ENCODE measurements around the gene GPBP1L1. TPM values are rescaled to one million over a fixed set of nuclear protein-coding genes. Genes with fewer than 3 reads are reported as not detected.
A peak's percentile ranks its signal among the peaks of the same experiment; 100 is the strongest.

Gene GPBP1L1
- total and polyA plus RNA-seq, 2 of the 13 experiments (the other 11 are each of a cell fraction or from before 2014, with no cell fraction given): 45.9 to 86.1 TPM

- TF ChIP-seq ZNF329 (CRISPR knock-in tag; IDR thresholded peaks at IDR 0.05; ENCODE audit: low read depth) (no peak), ZNF670 (CRISPR knock-in tag; IDR thresholded peaks at IDR 0.05; ENCODE audit: borderline replicate concordance) (peak; percentile 34; the same call in 1 of the 2 replicates), RFXAP (CRISPR knock-in tag; IDR thresholded peaks at IDR 0.05; ENCODE audit: borderline replicate concordance) (peak; percentile 19; the same call in 1 of the 2 replicates), CREB1 (IDR thresholded peaks at IDR 0.05) (peak; percentile 83), CREB1 (CRISPR knock-in tag; IDR thresholded peaks at IDR 0.05) (peak; percentile 97), FOXK1 (CRISPR knock-in tag; IDR thresholded peaks at IDR 0.05; ENCODE audit: borderline replicate concordance, low read depth) (peak; percentile 49; the same call in 1 of the 2 replicates), KLF11 (CRISPR knock-in tag; IDR thresholded peaks at IDR 0.05) (0 out of 2 replicates have a peak, but pooled peaks have one; percentile 23), DR1 (CRISPR knock-in tag; IDR thresholded peaks at IDR 0.05) (peak; percentile 98), YEATS2 (CRISPR knock-in tag; IDR thresholded peaks at IDR 0.05; ENCODE audit: borderline replicate concordance) (peak; percentile 53), NFYC (CRISPR knock-in tag; IDR thresholded peaks at IDR 0.05) (peak; percentile 78), CSRNP1 (CRISPR knock-in tag; IDR thresholded peaks at IDR 0.05) (no peak), NONO (IDR thresholded peaks at IDR 0.05) (no peak), NONO (CRISPR knock-in tag; conservative IDR thresholded peaks at IDR 0.05) (peak; percentile 86), POLR2G (IDR thresholded peaks at IDR 0.05; ENCODE audit: low read depth, low read length) (peak; percentile 95), CENPX (CRISPR knock-in tag; IDR thresholded peaks at IDR 0.05) (no peak), IRF1 (CRISPR knock-in tag; IDR thresholded peaks at IDR 0.05; ENCODE audit: low read depth) (0 out of 2 replicates have a peak, but pooled peaks have one; percentile 25), MED13 (CRISPR knock-in tag; IDR thresholded peaks at IDR 0.05) (no peak; the same call in 1 of the 2 replicates), ZNF430 (CRISPR knock-in tag; IDR thresholded peaks at IDR 0.05) (peak; percentile 50; the same call in 1 of the 2 replicates)
- TF ChIP-seq, protein P1, sequence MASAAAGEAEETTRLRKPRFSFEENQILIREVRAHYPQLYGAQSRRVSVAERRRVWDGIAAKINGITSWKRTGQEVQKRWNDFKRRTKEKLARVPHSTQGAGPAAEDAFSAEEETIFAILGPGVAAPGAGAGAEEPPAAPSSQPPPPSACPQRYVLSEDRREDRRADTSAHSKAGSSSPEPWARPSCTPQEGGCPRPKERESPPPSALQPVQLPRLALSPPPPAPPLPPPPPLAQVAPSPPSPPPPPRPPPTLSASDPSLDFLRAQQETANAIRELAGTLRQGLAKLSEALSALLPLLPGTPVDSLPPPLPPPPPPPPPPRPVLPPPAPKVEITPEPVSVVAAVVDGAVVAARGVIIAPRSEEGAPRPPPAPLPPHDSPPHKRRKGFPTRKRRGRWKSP (CRISPR knock-in tag; IDR thresholded peaks at IDR 0.05): 0 out of 2 replicates have a peak, but pooled peaks have one; percentile 6
- TF ChIP-seq, protein P2, sequence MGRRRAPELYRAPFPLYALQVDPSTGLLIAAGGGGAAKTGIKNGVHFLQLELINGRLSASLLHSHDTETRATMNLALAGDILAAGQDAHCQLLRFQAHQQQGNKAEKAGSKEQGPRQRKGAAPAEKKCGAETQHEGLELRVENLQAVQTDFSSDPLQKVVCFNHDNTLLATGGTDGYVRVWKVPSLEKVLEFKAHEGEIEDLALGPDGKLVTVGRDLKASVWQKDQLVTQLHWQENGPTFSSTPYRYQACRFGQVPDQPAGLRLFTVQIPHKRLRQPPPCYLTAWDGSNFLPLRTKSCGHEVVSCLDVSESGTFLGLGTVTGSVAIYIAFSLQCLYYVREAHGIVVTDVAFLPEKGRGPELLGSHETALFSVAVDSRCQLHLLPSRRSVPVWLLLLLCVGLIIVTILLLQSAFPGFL (CRISPR knock-in tag; IDR thresholded peaks at IDR 0.05): no peak
- TF ChIP-seq, protein P3, sequence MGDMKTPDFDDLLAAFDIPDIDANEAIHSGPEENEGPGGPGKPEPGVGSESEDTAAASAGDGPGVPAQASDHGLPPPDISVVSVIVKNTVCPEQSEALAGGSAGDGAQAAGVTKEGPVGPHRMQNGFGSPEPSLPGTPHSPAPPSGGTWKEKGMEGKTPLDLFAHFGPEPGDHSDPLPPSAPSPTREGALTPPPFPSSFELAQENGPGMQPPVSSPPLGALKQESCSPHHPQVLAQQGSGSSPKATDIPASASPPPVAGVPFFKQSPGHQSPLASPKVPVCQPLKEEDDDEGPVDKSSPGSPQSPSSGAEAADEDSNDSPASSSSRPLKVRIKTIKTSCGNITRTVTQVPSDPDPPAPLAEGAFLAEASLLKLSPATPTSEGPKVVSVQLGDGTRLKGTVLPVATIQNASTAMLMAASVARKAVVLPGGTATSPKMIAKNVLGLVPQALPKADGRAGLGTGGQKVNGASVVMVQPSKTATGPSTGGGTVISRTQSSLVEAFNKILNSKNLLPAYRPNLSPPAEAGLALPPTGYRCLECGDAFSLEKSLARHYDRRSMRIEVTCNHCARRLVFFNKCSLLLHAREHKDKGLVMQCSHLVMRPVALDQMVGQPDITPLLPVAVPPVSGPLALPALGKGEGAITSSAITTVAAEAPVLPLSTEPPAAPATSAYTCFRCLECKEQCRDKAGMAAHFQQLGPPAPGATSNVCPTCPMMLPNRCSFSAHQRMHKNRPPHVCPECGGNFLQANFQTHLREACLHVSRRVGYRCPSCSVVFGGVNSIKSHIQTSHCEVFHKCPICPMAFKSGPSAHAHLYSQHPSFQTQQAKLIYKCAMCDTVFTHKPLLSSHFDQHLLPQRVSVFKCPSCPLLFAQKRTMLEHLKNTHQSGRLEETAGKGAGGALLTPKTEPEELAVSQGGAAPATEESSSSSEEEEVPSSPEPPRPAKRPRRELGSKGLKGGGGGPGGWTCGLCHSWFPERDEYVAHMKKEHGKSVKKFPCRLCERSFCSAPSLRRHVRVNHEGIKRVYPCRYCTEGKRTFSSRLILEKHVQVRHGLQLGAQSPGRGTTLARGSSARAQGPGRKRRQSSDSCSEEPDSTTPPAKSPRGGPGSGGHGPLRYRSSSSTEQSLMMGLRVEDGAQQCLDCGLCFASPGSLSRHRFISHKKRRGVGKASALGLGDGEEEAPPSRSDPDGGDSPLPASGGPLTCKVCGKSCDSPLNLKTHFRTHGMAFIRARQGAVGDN (CRISPR knock-in tag; IDR thresholded peaks at IDR 0.05): peak; percentile 87
Observed at GRCh38 chr1:45687014-45687753, 851 bp upstream of the GPBP1L1 start (continued).
